Renal cortical epithelial cell (primary cell): ENCODE data around the gene ACTR2. TPM values are rescaled to one million over a fixed set of nuclear protein-coding genes. Genes with fewer than 3 reads are reported as not detected.
"Not testable (repeated sequence)": the region's sequence is repeated elsewhere in the genome, so short reads cannot be mapped to it uniquely, and the experiment has no call there.

Experiments
- DNase-seq: peaks from one replicate; pipeline ENCODE4 v3.0.0-alpha.2; 2011; ENCODE audit warnings: low read depth
- total RNA-seq: library from RNA; depleted of rRNA; stranded (reverse); fragments of >200 nt; gene quantifications from 2 replicates; pipeline ENCODE4 v1.2.3, GENCODE V29; 2014

The ACTR2 gene
- 147 and 222 TPM in 2 replicates for total RNA-seq

DNA sequence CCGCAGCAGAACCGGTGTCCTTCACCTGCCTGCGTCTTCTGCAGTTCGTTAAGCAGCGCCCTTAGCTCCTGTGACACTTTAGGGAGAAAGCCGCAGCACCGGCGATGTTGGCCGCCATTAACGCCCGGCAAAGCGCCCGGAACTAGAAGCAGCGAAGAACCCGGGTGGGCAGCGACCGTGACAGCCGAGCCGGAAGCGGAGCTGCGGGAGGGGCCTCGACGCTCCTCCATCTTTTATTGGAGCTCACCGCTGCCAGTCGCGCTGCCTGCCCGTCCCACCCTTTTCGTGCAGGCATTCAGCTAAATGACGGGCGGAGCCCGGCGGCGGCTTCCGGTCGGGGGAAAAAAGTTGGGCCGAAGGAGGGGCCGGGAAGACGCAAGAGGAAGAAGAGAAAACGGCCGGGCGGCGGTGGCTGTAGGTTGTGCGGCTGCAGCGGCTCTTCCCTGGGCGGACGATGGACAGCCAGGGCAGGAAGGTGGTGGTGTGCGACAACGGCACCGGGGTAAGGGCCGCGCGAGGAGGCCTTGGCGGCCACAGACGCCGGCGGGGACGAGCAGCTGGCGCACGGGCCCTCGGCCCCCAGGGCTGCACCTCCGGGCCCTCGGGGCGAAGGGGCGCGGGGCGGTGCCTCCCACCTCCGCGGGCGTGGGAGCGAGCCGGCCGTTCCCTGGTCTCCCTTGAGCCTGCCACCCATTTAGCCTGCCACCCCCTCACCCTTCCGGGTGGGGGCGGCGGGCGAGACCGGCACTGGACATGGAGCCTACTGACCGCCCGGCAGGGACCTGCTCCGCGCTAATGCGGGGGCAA is at the start of gene ACTR2:
ACTR2 (plus strand) TSS at position 376 of the 807 bp plus-strand sequence; CDS start at position 455, 79 bp downstream.
- DNase-seq: peak; percentile 89

DNA sequence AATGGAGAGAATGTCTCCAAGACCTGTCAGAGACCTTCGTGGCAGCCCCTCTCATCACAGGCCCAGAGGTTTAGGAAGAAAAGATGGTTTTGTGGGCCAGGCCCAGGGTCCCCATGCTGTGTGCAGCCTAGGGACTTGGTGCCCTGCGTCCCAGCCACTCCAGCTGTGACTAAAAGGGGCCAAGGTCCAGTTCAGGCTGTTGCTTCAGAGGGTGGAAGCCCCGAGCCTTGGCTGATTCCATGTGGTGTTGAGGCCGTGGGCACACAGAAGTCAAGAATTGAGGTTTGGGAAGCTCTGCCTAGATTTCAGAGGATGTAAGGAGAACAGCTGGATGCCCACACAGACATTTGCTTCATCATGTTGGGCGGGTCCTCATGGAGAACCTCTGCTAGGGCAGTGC is 45.1 kb upstream of the ACTR2 start:
- DNase-seq: no peak

DNA sequence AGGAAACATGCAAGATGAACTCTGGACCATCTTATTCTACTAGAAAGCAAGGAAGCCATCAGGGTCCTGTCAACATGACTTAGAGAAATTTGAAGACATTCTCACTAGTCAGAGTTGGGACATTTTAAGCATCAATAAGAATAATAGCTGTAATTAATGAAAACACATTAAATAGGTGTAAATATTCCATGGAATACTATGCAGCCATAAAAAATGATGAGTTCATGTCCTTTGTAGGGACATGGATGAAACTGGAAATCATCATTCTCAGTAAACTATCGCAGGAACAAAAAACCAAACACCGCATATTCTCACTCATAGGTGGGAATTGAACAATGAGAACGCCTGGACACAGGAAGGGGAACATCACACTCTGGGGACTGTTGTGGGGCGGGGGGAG is 44.2 kb upstream of the ACTR2 start:
- DNase-seq: not testable (repeated sequence)

DNA sequence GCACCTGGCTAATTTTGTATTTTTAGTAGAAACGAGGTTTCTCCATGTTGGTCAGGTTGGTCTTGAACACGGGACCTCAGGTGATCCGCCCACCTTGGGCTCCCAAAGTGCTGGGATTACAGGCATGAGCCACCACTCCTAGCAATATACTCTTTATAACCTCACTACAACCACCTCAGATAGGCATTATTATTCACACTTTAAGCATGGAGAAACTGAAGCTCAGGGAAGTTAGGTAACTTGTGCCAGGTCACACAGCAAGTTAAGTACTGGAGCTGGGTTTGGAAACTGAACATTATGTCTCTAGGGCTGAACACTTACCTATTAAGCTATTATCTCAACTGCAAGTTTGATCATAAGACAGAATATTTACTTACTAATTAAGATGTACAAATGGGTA is 42.6 kb upstream of the ACTR2 start:
- DNase-seq: no peak

DNA sequence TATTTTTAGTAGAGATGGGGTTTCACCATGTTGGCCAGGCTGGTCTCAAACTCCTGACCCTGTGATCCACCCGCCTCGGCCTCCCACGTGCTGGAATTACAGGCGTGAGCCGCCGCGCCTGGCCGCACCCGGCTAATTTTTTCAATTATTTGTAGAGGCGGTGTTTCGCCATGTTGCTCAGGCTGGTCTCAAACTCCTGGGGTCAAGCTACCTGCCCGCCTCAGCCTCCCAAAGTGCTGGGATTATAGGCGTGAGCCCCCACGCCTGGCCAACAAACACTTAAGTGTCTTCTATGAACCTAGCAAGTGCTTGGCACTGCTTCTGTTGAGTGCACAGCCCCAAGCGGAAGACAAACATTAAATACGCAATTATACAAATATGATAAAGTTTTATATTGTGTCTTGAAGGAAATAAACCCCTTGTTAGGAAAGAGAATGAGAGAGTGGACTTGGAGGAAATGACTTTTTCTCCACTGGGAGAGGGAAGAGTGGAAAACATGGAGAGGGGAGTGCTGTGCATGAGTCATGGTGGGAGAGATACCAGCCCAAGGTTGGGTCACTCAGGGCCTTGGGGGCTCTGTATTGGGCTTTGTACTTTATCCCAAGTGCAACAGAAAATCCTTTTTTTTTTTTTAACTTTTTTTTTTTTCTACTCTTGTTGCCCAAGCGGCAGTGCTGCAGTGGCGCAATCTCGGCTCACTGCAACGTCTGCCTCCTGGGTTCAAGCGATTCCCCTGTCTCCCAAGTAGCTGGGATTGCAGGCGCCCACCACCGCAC is 41.4 kb upstream of the ACTR2 start:
- DNase-seq: no peak

DNA sequence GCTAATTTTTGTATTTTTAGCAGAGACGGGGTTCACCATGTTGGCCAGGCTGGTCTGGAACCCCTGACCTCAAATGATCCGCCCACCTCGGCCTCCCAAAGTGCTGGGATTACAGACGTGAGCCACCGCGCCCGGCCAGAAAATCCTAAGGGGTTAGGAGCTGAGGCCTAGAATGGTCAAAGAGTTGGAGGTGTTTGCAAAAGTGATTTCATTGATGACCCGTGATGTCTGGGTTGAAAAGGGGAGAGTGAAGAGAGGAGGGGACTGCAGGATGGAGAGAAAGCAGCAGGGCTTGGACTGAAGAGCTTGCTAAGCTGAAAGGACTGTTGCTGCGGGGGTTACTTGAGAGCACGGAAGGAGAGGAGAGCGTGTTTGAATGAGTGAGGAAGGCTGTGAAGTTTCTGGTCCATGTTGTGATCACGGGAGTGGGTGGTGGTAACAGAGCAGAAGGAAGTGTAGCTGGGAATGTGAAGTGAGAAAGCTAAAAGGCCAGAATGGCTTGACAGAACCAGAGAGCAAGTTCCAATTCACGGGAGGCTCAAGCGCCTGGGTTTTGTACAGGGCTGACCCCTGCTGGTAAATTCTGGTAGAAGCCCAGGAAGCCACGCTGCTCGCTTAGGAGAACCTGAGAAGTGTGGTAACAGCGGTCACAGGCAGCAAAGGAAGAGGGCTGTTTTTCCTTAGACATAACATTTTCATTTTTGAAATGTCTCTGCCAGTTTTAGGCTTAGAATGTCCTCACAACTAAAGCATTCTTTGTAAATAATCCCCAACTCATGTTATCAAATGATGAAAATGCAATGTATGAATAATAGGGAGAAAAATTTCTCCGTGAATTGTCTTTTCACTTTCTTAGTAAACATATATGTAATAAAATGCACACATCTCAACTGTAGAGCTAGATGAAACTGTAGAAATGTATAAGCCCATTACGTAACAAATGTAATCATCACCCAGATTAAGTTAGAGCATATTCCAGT is 40.5 kb upstream of the ACTR2 start:
- peak; percentile 78 for DNase-seq

DNA sequence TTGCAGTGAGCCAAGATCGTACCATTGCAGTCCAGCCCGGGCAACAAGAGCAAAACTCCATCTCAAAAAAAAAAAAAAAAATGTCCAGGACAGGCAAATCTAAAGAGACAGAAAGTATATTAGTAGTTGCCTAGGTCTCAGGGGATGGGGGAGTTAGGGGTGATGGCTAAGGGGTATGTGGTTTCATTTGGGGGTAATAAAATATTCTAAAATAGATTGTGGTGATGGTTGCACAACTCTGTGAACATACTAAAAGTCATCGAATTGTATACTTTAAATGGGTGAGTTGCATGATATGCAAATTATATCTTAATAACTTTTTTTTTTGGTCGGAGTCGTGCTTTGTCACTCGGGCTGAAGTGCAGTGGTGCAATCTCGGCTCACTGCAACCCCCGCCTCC is 34.2 kb upstream of the ACTR2 start:
- DNase-seq: no peak

DNA sequence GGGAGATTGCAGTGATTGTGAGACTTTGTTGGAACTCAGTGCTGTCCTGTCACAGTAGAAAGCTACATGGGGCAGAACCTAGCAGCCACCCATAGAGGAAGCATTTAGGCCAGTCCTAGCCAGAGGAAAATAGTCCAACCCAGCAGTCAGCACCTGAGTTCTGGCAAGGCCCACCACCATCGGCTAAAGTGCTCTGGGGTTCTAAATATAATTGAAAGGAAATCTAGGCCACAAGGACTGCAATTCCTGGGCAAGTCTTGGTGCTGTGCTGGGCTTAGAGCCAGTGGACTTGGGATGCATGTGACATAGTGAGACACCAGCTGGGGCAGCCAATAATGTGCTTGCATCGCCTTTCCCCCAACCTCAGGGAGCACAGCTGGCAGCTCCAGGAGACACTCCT is 28.9 kb upstream of the ACTR2 start:
- no peak for DNase-seq

DNA sequence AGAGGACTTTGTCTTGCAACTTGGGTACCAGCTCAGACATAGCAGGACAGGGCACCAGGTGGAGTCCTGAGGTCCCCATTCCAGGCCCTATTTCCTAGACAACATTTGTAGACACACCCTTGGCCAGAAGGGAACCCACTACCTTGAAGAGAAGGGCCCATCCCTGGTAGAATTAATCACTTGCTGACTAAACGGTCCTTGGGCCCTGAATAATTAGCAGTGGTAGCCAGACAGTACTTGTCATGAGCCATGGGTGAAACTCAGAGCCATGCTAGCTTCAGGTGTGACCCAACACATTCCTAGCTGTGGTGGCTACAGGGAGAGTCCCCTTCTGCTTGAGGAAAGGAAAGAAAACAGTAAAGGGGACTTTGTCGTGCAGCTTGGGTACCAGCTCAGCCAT is 28.5 kb upstream of the ACTR2 start:
- no peak for DNase-seq

DNA sequence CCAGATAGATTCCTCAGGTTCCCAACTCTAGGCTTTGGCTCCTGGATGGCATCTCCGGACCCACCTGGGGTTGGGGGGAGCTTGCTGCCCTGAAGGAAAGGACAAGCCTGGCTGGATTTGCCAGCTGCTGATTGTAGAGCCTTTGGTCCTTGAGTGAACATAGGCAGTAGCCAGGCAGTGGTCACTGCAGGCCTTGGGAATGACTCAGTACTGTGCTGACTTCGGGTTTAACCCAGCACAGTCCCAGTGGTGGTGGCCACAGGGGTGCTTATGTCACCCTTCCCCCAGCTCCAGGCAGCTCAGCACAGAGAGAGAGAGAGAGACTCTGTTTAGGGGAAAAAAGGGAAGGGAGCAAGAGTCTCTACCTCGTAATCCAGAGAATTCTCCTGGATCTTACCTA is 27.7 kb upstream of the ACTR2 start:
- DNase-seq: peak; percentile 70

DNA sequence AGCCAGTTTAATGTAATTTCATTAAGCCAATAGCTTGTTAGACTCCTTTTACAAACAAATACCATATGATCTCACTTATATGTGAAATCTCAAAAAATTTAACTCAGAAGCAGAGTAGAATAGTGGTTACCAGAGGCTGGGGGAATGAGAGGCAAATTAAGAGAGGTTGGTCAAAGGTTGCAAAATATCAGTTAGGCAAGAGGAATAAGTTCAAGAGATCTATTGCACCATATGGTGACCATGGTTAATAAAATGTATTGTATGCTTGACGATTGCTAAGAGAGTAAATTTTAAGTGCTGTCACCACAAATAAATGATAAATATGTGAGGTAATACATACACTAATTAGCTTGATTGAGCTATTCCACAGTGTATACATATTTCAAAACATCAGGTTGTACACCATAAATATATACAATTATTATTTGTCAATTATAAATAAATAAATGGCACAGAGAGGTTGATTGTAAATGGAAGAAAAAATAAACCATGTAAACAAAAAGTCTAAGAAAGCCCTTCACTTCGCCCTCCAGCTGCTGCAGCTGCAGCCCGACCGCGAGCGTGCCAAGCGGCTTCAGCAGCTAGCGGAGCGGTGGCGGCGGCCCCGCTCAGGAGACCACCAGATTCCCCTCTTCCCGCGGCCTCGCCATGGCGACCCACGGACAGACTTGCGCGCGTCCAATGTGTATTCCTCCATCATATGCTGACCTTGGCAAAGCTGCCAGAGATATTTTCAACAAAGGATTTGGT is 23.0 kb upstream of the ACTR2 start:
- no peak for DNase-seq

DNA sequence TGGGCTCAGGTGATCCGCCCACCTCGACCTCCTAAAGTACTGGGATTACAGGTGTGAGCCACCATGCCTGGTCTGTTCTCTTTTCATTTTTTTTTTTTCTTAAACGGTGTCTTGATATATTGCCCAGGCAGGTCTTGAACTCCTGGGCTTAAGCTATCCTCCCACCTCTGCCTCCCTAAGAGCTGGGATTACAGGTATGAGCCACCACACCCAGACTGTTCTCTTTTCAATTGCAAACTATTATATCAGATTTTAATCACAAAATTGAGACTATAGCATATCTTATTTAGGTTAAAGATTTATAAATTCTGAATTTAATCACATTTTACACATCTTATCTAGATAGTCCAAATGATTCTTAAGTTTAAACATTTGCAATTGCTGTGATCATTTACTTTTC is 15.5 kb upstream of the ACTR2 start:
- DNase-seq: no peak

DNA sequence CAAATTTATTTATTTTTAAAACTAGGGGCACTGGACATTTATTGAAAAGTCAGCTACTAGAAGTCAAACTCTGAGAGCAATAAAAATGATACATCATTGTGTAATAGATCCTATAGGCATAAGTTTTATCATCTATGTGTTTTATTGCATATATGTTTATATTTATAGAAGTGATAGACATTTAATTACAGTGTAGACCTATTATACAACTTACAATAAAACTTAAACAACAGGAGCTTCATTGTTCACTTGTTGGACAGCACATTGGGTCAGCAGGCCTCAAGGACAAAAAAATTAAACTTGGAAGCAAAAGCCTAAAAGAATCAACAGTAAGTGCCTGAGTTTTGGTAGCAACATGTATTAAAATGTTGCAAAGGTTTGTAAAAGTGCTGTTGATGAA is 15.0 kb upstream of the ACTR2 start:
- DNase-seq: no peak

DNA sequence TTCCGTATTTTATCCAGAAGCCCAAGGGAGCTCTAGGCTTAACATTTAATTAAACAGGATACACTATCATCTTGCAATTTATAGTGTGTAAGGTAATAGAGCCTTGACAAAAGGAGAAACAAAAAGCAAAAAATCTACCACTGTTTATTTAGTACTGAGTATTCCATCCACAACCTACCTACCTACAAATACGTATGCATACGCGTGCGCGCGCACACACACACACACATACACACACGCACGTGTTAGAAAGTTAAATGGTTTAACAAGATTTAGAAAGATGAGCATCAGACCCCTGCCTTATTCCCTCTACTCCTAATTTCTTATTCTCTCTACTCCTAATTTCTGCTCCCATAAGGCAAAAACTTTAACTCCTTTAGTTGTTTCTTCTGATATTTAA is 14.6 kb upstream of the ACTR2 start:
- DNase-seq: no peak

DNA sequence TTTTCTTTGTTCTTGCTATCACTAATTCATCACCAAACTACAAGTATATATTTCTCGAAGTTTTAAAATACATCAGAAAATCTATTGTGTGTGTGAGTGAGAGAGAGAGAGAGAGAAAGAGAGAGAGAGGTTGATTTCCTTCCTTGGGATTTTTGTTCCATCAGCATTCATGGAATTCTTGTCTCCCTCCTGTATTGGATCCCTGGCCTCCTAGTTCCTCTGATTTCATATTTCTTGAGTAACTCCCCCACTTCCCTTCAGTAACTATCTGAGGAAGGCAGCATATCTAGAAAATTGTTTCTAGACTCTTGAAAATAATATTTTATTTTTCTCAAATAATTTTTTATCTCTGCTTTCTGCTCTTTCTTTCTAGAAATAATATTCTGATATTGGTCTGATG is 13.3 kb upstream of the ACTR2 start:
- no peak for DNase-seq

DNA sequence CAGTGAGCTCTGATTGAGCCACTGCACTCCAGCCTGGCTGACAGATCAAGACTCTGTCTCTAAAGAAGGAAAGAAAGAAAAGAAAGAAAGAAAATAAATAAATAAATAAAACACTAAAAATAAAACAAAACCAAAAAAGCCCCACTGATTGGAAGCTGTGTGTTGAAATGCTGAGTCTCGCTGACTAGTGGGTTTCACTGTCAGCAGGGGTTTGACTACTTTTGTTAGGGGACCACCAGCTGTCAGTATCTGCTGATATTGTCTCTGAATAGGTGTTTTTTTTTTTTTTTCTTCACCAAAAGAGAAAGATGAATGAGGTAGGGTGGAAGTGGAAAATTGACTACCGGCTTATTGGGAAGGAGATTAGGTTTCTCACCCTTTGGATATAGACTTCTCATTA is 12.8 kb upstream of the ACTR2 start:
- DNase-seq: no peak

DNA sequence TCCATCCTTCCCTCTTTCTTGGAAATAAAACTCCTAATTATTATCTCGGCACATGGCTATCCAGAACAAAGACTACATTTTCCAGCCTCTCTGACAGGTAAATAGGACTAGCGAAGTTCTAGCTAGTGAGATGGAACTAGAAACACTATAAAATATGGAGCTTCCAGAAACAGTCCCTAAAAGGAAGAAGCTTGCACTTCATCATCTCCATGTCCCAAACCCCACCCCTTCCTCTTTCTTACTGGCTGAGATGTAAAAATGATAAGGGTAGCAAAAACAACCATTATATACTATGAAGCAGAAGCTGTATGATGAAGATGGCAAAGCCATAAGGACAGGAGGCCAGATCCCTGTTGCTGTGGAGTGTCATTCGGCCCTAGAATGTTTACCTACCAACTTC is 11.7 kb upstream of the ACTR2 start:
- DNase-seq: no peak

DNA sequence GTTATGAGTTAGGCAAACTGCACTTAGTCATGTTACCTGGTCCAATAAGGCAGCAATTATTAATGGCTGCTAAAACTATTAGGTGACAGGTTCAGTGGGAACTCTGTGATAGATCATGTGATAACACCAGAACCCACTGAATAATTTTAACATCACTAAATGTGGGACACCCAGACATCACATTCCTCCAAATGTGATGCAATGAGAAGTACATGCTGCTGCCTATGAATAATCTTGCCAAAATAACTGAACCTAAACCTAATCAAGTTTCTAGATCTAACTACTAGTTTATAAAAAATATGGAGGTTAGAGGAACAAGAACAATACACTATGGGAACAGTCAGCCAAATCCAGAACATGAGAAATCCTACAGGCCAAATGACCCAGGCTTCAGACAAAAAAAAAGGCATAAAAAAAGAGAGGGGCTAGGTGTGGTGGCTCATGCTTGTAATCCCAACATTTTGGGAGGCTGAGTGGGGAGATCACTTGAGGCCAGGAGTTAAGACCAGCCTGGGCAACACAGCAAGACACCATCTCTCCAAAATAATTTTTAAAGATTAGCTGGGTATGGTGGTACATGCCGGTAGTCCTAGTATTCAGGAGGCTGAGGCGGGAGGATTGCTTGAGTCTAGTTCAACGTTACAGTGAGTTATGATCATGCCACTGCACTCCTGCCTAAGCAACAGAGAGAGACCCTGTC is 7.0 kb upstream of the ACTR2 start:
- DNase-seq: no peak

DNA sequence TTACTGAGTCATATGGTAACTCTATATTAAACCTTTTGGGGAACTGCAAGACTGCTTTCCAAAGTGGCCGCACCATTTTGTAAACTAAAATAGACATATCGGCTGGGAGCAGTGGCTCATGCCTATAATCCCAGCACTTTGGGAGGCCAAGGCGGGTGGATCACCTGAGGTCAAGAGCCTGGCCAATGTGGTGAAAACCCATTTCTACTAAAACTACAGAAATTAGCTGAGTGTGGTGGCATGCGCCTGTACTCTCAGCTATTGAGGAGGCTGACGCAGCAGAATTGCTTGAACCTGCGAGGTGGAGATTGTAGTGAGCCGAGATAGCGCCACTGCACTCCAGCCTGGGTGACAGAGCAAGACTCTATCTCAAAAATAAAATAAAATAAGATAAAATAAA is 6.4 kb upstream of the ACTR2 start:
- DNase-seq: not testable (repeated sequence)

DNA sequence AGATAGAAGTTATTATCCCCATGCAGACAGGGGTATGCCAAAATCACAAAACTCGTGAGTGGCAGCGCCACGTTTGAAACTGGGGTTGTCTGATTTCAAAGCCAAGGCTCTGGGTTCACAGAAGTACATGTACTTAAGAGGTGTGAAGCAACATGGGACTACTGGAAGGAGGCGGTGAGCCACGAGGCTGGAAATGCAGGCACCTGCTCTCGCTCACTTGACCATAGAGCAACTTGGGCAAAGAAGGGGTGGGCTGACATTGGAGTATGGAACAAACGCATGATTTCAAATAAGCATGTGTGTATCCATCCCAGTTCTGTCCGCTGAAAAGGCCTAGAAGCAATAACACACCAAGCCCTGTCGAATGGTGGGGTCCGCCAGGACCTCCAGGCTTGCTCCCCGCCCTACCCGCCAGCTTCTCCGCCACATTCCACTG is 593 bp upstream of the ACTR2 start:
- peak; percentile 43 for DNase-seq
